Femur (tissue), 1 donor: Measurements from ENCODE around the gene SYCE3.

Experiments
- DNase-seq: peaks from one replicate; pipeline ENCODE4 v3.0.0-alpha.2; 2017

SYCE3 gene

GRCh38 chr22:50599816-50600455 is 37.2 kb upstream of the SYCE3 start:
- peak; percentile 76 for DNase-seq

- no peak for DNase-seq
Measured at GRCh38 chr22:50597097-50597496, 34.4 kb upstream of the SYCE3 start.

DNA sequence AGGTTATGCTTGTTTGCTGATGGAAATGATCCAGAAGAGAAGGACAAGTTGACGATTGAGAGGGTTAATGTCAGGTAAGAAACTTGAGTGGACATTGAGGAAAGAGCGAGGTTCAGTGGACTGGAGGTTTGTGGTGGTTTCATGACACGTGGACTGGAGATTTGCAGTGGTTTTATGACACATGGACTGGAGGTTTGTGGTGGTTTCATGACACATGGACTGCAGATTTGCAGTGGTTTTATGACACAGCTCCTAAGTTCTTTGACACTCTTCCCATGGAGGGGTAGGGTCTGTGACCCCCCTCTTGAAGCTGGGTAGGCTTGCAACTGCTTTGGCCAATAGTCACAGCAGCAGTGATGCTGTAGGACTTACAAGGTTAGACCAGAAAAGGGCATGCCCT is 32.5 kb upstream of the SYCE3 start:
- DNase-seq, result no peak

DNA sequence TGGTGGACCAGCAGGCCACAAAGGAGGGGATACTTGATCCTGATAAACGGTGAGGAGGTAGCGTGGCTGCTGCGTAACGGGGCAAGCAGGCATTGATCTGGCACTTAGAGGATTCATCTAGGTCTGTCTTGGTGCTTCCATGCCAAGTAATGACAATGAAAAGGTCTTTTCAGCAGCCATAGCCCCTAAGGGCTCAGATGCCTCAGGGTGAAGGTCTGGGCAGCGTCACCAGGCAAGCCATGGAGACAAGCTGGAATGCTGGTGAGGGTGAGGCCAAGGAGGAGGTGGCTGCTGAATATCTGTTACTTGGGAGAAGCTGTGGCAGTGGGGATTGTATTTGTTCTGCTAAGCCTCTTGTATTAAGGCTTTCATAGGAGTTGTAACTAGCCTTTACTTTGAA is 24.7 kb upstream of the SYCE3 start:
- DNase-seq, result no peak

- DNase-seq, result no peak
Measured at GRCh38 chr22:50586416-50586815, 23.7 kb upstream of the SYCE3 start.

DNA sequence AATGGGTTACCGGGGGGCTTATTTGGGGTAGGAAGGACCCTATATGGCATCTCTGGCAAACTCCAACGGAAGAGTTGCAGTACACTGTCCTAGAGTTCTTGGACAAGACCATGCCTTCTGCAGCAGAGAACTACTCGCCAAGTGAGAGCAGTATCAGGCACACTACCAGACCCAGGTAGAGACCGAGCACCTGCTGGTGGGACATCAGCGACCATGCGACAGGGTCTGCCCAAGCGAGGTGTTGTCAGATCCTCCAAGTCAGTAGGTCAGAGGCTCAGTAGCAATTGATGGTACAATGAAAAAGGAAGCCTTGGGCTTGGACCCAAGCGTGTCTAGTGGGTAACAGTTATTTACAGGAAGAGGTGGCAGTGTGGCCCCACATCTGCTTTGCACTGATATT is 23.1 kb upstream of the SYCE3 start:
- no peak for DNase-seq

DNA sequence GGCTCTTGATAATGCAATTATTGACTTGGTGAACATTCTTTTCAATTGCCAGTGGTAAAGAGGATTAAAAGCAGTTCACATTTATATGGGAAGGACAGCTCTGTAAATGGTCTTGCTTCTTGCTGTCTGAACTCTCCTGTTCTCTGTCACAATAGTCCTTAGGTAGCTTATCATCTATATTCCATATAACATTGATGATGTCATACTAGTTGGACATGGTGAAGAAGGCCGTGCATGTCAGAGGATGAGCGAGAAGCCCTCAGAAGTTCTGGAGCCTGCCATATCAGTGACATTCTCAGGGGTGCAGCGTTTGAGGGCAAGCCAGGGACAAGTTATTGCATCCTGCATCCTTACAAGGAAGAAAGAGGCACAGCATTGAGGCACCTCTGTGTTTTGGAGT is 22.5 kb upstream of the SYCE3 start:
- DNase-seq, result no peak

DNA sequence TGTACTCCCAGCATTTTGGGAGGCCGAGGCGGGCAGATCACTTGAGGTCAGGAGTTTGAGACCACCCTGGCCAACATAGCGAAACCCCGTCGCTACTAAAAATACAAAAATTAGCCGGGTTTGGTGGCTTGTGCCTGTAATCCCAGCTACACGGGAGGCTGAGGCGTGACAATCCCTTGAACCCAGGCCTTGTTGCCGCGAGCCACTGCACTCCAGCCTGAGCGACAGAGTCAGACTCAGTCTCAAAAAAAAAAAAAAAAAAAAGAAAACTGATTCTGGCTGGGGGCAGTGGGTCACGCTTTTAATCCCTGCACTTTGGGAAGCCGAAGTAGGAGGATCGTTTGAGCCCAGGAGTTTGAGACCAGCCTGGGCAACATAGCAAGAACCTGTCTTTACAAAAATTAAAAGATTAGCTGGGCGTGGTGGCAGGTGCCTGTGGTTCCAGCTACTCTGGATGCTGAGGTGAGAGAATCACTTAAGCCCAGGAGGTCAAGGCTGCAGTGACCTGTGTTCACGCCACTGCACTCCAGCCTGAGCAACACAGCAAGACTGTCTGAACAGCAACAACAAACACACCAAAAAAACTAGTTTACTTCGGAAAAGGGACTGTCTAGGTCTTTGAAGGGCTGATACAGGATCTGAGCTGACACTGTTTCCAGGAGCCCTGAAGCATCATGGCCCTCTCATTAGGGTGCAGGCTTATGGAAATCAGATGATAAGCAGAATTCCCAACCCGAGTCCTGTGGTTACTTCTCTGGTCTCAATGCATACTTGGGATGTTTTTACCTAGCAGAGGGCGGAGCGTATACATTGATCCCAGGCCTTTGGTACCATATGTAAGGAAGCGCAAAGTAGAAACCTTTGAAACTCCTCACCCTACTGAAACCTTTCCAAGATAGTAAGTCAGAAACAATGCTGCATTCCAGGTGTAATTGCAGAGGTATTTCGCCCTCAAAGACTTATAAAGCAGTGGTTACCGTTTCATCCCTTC is 21.7 kb upstream of the SYCE3 start:
- DNase-seq, result no peak

GRCh38 chr22:50583294-50583861 is 20.7 kb upstream of the SYCE3 start:
- no peak for DNase-seq

DNA sequence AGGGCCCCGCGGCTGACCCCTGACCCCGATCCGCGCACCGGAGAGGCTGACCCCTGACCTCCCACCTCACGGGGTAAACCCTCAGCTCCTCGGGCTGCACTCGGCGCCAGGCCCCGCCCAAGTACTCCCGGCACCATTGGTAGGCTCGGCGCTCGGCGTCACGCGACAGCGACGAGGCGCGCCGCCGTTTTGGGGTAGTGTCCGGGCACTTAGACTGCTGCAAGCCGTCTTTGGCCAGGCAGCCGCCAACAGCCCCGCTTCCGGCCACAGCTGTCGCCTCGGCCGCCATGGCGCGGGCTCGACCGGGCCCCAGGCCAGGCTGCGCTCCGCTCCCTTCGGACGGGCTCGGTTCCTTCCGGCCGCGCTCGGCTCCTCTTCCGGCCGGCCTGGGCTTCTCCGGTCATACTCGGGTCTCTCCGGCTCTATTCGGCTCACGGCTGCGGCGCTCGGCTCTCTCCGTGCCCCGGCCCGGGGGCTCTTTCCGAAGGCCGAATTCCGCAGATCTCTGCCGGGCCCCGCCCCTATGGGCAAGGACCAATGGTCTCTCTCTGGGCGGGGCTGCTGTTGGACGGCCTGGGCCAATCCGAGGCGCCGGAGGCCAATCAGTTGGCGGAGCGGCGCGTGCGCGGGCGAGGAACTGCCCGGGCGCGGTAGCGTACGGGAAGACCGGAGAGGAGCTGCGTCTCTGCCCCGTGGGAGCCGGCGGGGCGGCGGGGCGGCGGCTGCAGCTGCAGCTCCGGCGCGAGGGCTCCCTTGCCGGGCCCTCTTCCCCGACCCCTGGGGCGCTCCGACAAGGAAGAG is 20.0 kb upstream of the SYCE3 start, which contains the start of gene CHKB:
Gene CHKB (minus strand): TSS at position 357 of the 801 bp plus-strand sequence. CDS start 68 bp downstream, at position 289.
- DNase-seq, result peak; percentile 99

- no peak for DNase-seq
Measured at GRCh38 chr22:50581950-50582492, 19.3 kb upstream of the SYCE3 start.

- DNase-seq, result no peak
Measured at GRCh38 chr22:50581031-50581949, 18.6 kb upstream of the SYCE3 start.

GRCh38 chr22:50579752-50580151 is 17.0 kb upstream of the SYCE3 start:
- no peak for DNase-seq

- DNase-seq, result no peak
Measured at GRCh38 chr22:50578776-50579310, 16.1 kb upstream of the SYCE3 start.

DNA sequence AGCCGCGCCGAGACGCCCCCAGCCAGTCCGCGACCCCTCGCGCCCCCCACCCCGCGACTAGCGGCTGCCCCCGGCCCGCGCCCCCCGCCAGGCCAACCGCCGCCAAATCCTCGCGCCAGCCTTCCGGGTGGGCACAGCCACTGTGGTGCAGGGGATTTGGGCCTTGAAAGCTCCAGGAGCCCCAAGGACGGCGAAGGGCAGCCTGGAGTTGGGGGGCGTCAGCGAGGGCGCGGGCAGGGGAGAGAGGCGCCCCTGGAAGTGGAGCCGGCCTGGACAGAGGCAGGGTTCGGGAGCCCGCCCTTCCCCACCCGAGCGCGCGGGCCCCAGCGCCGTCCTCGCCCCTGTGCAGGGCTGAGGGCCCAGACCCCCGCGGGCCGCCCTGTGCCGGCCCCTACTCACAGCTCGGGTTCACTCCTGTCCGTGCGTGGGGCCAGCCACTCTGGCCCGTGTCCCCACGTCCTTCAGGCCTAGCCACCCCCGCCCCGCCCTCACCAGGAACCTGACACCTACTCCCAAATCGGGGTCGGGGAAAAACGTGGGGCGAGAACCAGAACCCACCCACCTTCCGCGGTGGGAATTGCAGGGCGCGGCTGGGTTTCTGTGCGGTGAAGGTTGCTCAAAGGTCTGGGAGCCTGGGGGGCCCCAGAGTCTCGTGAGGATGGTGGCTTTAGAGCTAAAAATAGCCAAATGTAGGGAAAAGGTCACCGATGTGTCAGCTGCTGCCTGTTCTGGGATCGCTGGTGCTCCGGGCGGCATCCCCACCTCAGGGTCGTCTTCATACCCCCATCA is 15.5 kb upstream of the SYCE3 start, which contains the start of gene CPT1B:
Gene CPT1B (minus strand): TSS at position 441 of the 789 bp plus-strand sequence. CDS start 512 bp downstream, outside the sequence.
- no peak for DNase-seq

DNA sequence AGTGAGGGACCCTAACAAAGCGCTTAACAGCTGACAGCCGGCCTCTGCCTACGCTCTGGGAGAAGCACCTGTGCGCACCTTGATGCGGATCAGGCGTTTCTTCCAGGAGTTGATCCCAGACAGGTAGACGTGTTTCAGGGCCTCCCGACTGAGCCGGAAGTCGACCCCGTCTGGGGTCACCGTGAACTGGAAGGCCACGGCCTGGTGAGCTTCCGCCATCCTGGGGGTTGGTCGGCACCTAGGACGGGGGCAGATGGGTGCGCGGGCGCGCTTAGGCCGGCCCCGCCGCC is 14.9 kb upstream of the SYCE3 start:
- no peak for DNase-seq

- DNase-seq, result no peak
Measured at GRCh38 chr22:50576806-50577696, 14.3 kb upstream of the SYCE3 start.

DNA sequence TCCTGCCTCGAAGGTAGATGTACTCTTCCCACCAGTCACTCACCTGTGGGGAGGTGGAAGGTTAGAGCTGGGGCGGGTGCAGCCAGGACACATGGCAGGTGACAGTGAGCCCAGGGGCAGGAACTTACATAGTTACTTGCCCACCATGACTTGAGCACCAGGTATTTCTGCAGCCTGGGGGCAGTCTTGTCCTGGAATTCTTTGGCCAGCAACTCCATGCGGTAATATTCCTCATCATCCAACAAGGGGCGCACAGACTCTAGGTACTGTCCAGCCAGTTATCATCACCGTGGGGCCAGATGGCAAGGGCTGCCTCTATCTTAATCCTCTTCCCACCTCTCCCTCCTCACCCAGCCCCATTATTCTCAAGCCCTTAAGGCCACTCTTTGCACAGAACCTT is 13.4 kb upstream of the SYCE3 start:
- DNase-seq, result no peak

DNA sequence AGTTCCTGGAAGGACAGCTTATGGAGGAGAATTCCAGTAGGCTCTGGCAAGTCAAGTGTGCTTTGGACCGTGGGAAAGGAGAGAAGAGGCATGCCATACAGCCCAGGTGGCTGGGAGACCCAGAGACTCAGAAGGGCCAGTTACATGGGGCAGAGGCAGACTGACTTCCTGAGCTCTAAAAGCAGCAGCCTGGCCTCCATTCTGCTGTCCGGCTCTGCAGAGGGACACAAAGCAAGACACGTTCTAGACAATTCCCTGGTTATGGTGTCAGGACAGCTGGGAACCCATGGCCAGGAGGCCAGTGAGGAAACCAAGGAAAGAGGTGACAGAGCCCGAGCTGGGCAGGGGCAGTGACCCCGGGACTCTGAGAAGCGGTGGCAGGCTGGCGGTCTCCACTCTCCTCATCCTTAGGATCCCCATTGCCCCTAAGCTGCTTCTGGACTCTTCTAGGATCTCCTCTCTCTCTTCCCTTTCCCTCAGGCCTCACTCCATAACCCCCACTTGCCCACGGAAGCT is 12.8 kb upstream of the SYCE3 start:
- no peak for DNase-seq
